GM13977 (cell line): ENCODE data around the gene ARG2.
A peak's percentile ranks its signal among the peaks of the same experiment; 100 is the strongest.

Source experiments
- DNase-seq: peaks from one replicate; pipeline ENCODE4 v3.0.0; 2012; ENCODE audit warnings: low spot score
- CTCF ChIP-seq: IDR thresholded peaks from 2 replicates; pipeline ENCODE4 v1.5.1; 2012; ENCODE audit warnings: mild to moderate bottlenecking, control low read depth; ENCODE audit not compliant: insufficient read depth; ENCODE audit errors: extremely low read depth, missing control alignments
- in situ Hi-C: fragments of 300-500 bp; cut with MboI; formaldehyde crosslinking; loops from one replicate; pipeline ENCODE4 v1.12.0; 2022; ENCODE audit warnings: low sequenced_read_pairs, low pct_unique_long_range_greater_than_20kb, mixed read lengths, inconsistent platforms; ENCODE audit not compliant: unreplicated experiment

The ARG2 gene

GRCh38 chr14:67579040-67579439 lies 40.7 kb upstream of the ARG2 start:
- in situ Hi-C loops, result no loop called here
- DNase-seq, result no peak
- TF ChIP-seq CTCF, result no peak

GRCh38 chr14:67579636-67580035 lies 40.1 kb upstream of the ARG2 start:
- no peak for TF ChIP-seq CTCF
- DNase-seq, result no peak
- in situ Hi-C loops, result no loop called here

GRCh38 chr14:67580336-67581171 lies 39.2 kb upstream of the ARG2 start:
- in situ Hi-C loops, result no loop called here

GRCh38 chr14:67581643-67582042 lies 38.1 kb upstream of the ARG2 start:
- no peak for DNase-seq
- no peak for TF ChIP-seq CTCF
- in situ Hi-C loops, result no loop called here

More at GRCh38 chr14:67580336-67581171, 39.2 kb upstream of the ARG2 start:
- DNase-seq, result no peak
- no peak for TF ChIP-seq CTCF

GRCh38 chr14:67582061-67582460 lies 37.7 kb upstream of the ARG2 start:
- no peak for DNase-seq
- no peak for TF ChIP-seq CTCF
- in situ Hi-C loops, result no loop called here

- in situ Hi-C loops, result no loop called here
- peak; percentile 77 for DNase-seq
- peak; percentile 78 for TF ChIP-seq CTCF
Observed at GRCh38 chr14:67583711-67584644, 35.7 kb upstream of the ARG2 start.
